HT-29 (cell line): Measurements from ENCODE around the gene CHN2. TPM values are rescaled to one million over a fixed set of nuclear protein-coding genes. Genes with fewer than 3 reads are reported as not detected.
A peak's percentile ranks its signal among the peaks of the same experiment; 100 is the strongest.

Source experiments
- DNase-seq: peaks from one replicate; pipeline ENCODE4 v3.0.0-alpha.2; 2015; ENCODE audit warnings: low spot score
- total RNA-seq: library from RNA; depleted of rRNA; stranded (reverse); fragments of >200 nt; shearing (Covaris generic); gene quantifications from 2 replicates; pipeline ENCODE4 v1.2.3, GENCODE V29; 2014

CHN2 gene
- total RNA-seq, 1 experiment from 2014 or later: 4.3 TPM

GRCh38 chr7:29282819-29283414, 88.3 kb downstream of the CHN2 start:
- DNase-seq: no peak

GRCh38 chr7:29284696-29285443, 90.3 kb downstream of the CHN2 start:
- DNase-seq: no peak

- DNase-seq: peak; percentile 59
Observed at GRCh38 chr7:29285444-29285793, 90.8 kb downstream of the CHN2 start.

- no peak for DNase-seq
Observed at GRCh38 chr7:29285861-29286260, 91.3 kb downstream of the CHN2 start.

- peak; percentile 50 for DNase-seq
Observed at GRCh38 chr7:29287366-29287765, 92.8 kb downstream of the CHN2 start.

- DNase-seq: no peak
Observed at GRCh38 chr7:29288181-29289091, 93.9 kb downstream of the CHN2 start.

GRCh38 chr7:29289156-29290021, 94.8 kb downstream of the CHN2 start:
- no peak for DNase-seq

GRCh38 chr7:29290829-29291228, 96.3 kb downstream of the CHN2 start:
- DNase-seq: no peak

GRCh38 chr7:29291723-29292618, 97.4 kb downstream of the CHN2 start:
- DNase-seq: peak; percentile 50

GRCh38 chr7:29292886-29293658, 98.5 kb downstream of the CHN2 start:
- DNase-seq: no peak

- DNase-seq: no peak
Observed at GRCh38 chr7:29296421-29296820, 101.8 kb downstream of the CHN2 start.

GRCh38 chr7:29297194-29297890, 102.8 kb downstream of the CHN2 start:
- DNase-seq: no peak

- DNase-seq: no peak
Observed at GRCh38 chr7:29299086-29299485, 104.5 kb downstream of the CHN2 start.

GRCh38 chr7:29300026-29300480, 105.5 kb downstream of the CHN2 start:
- DNase-seq: peak; percentile 29

GRCh38 chr7:29300649-29301048, 106.1 kb downstream of the CHN2 start:
- no peak for DNase-seq

GRCh38 chr7:29302666-29303395, 108.3 kb downstream of the CHN2 start:
- DNase-seq: no peak

GRCh38 chr7:29304756-29305155, 110.2 kb downstream of the CHN2 start:
- DNase-seq: no peak

GRCh38 chr7:29306319-29306991, 111.9 kb downstream of the CHN2 start:
- DNase-seq: no peak
